HEK293T (cell line): ENCODE data around the gene EIF3F.

Experiments
- ARNT ChIP-seq: fragments of 450-650 bp; IDR thresholded peaks from 2 replicates; pipeline ENCODE4 v1.6.1; 2017; ENCODE audit warnings: mild to moderate bottlenecking
- BHLHE40 ChIP-seq: fragments of 450-650 bp; IDR thresholded peaks from 2 replicates; pipeline ENCODE4 v1.6.1; 2016; ENCODE audit warnings: mild to moderate bottlenecking, moderate library complexity, borderline replicate concordance
- CTBP1 ChIP-seq: fragments of 450-650 bp; IDR thresholded peaks from 2 replicates; pipeline ENCODE4 v1.6.1; 2016; ENCODE audit warnings: borderline replicate concordance
- ELF4 ChIP-seq: fragments of 450-650 bp; IDR thresholded peaks from 2 replicates; pipeline ENCODE4 v1.6.1; 2017; ENCODE audit warnings: antibody characterized with exemption
- FOXA1 ChIP-seq: fragments of 450-650 bp; IDR thresholded peaks from 2 replicates; pipeline ENCODE4 v1.6.1; 2016; ENCODE audit warnings: mild to moderate bottlenecking
- FOXK2 ChIP-seq: fragments of 450-650 bp; IDR thresholded peaks from 2 replicates; pipeline ENCODE4 v1.6.1; 2016; ENCODE audit warnings: mild to moderate bottlenecking
- FOXM1 ChIP-seq: fragments of 450-650 bp; IDR thresholded peaks from 2 replicates; pipeline ENCODE4 v1.6.1; 2017; ENCODE audit warnings: mild to moderate bottlenecking, borderline replicate concordance
- HDGF ChIP-seq: fragments of 450-650 bp; IDR thresholded peaks from 2 replicates; pipeline ENCODE4 v1.6.1; 2017; ENCODE audit warnings: antibody characterized with exemption, borderline replicate concordance
- NFRKB ChIP-seq: fragments of 450-650 bp; IDR thresholded peaks from 2 replicates; pipeline ENCODE4 v1.6.1; 2016; ENCODE audit warnings: mild to moderate bottlenecking, moderate library complexity
- PKNOX1 ChIP-seq: fragments of 450-650 bp; IDR thresholded peaks from 2 replicates; pipeline ENCODE4 v1.6.1; 2016
- SP1 ChIP-seq: fragments of 450-650 bp; IDR thresholded peaks from 2 replicates; pipeline ENCODE4 v1.6.1; 2017
- SUZ12 ChIP-seq: fragments of 450-650 bp; IDR thresholded peaks from 2 replicates; pipeline ENCODE4 v1.6.1; 2016; ENCODE audit warnings: mild to moderate bottlenecking
- TARDBP ChIP-seq: fragments of 450-650 bp; IDR thresholded peaks from 2 replicates; pipeline ENCODE4 v1.6.1; 2016

GRCh38 chr11:8031248-8032115 is 44.3 kb downstream of the EIF3F start:
- TF ChIP-seq HDGF (no peak), SUZ12 (no peak), SP1 (no peak), FOXK2 (no peak), ARNT (no peak), ELF4 (no peak), CTBP1 (no peak), BHLHE40 (no peak), NFRKB (no peak), TARDBP (no peak), FOXM1 (no peak), PKNOX1 (no peak), FOXA1 (no peak)
